ENCODE results near the gene MTHFSD. TPM values are rescaled to one million over a fixed set of nuclear protein-coding genes. Genes with fewer than 3 reads are reported as not detected.

MTHFSD gene
- total RNA-seq, 4 donors from 2014 or later: 22.7 to 40.8 (median 25.4) TPM

DNA sequence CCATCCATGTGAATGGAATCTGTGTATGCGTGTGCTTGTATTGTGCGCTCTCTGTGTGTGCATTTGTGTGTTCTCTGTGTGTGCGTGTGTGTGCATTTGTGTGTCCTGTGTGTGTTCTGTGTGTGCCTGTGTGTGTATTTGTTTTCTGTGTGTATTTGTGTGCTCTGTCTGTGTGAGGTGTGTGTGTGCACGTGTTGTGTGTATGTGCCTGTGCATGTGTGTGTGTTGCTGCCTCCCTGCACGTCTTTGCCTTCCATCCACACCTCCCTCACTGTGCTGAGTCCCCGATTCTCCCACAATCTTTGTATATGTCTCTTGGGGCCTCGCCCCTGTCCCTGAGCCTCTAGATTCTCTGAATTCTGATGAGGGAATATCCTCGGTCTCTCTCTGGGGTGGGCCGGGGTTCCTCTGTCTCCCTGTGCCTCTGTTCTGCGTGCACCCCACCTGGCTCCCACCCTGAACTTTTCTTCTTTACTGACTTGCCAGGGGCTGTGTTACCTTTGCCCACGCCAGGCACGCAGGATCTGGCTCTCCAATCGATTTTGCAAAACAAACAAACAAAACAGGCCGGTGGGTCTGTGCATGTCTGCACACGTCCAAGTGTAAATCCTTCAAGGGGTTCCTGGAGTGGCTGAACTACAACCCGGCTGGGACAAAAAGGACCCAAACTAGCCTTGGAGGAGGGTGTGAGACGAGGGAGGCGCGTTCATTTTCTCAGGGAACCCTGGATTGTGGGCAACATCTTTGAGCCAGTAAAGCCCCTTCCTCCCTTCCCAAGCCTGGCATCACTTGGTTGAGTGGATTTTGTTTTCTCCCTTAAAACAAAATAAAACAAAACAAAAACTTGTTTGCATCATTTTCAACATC lies 52.8 kb downstream of the MTHFSD start:
- no peak for DNase-seq (ENCODE audit: low spot score in 2 of 2)
- no peak for TF ChIP-seq POLR2A (IDR thresholded peaks at IDR 0.05)
- TF ChIP-seq CTCF (IDR thresholded peaks at IDR 0.05): no peak
- TF ChIP-seq EP300 (IDR thresholded peaks at IDR 0.05): no peak
- 7 to 8% methylated on average over 19 of the region's 19 CpGs for WGBS, 2 donors
- Histone ChIP-seq H3K36me3 (no peaks in the 10 kb centered on the region), H3K4me1 (peaks cover 0 to 56% (median 10%) of the 10 kb centered on the region in 4 donors), H3K27ac (no peak overlapping the region), H3K9me3 (no peaks in the 10 kb centered on the region), H3K27me3 (peaks cover 8 to 98% of the 10 kb centered on the region in 2 donors), H3K4me3 (no peak overlapping the region)

- no peaks in the 10 kb centered on the region for H3K9me3 ChIP-seq
- TF ChIP-seq CTCF (IDR thresholded peaks at IDR 0.05) (no peak), POLR2A (IDR thresholded peaks at IDR 0.05) (no peak), EP300 (IDR thresholded peaks at IDR 0.05) (no peak)
- peaks cover 8 to 98% of the 10 kb centered on the region in 2 donors for H3K27me3 ChIP-seq
- peaks cover 0 to 57% (median 11%) of the 10 kb centered on the region in 4 donors for H3K4me1 ChIP-seq
- no peaks in the 10 kb centered on the region for H3K36me3 ChIP-seq
- H3K4me3 ChIP-seq: no peak overlapping the region
- WGBS, 2 donors: 3 to 5% methylated on average over 11 to 13 of the region's 13 CpGs
- DNase-seq (ENCODE audit: low spot score in 2 of 2): no peak
- no peak overlapping the region for H3K27ac ChIP-seq
These were observed 54.1 kb downstream of the MTHFSD start for GRCh38 chr16:86500708-86501510.

GRCh38 chr16:86499889-86500707 lies 54.9 kb downstream of the MTHFSD start:
- 8 to 9% methylated on average over 15 to 16 of the region's 16 CpGs for WGBS, 2 donors
- H3K27me3 ChIP-seq: peaks cover 5 to 100% of the 10 kb centered on the region in 2 donors
- H3K27ac ChIP-seq: no peak overlapping the region
- no peaks in the 10 kb centered on the region for H3K36me3 ChIP-seq
- no peaks in the 10 kb centered on the region for H3K9me3 ChIP-seq
- no peak overlapping the region for H3K4me3 ChIP-seq
- peaks cover 0 to 51% (median 8%) of the 10 kb centered on the region in 4 donors for H3K4me1 ChIP-seq
- no peak for TF ChIP-seq CTCF (IDR thresholded peaks at IDR 0.05)
- TF ChIP-seq EP300 (IDR thresholded peaks at IDR 0.05): no peak
- no peak for TF ChIP-seq POLR2A (IDR thresholded peaks at IDR 0.05)
- no peak for DNase-seq (ENCODE audit: low spot score in 2 of 2)

DNA sequence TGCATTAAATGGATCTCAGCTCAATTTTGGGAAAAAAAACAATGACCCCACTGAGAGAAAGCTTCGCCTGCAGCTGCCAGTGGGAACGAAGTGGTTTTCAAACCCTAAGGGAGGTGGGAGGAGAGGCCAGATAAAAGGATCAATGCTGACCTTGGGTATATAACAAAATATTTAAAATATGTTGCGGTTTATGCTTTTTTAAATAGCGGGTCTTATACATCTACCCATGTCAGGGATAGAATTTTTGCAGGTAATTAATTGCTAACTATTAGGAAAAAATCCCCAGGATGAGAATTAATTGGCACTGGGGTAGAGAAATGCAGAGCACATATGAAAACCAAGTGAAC lies 55.6 kb downstream of the MTHFSD start:
- H3K27ac ChIP-seq: no peak overlapping the region
- H3K4me3 ChIP-seq: no peak overlapping the region
- no peak for DNase-seq (ENCODE audit: low spot score in 2 of 2)
- TF ChIP-seq EP300 (IDR thresholded peaks at IDR 0.05): no peak
- no peak for TF ChIP-seq CTCF (IDR thresholded peaks at IDR 0.05)
- no peak for TF ChIP-seq POLR2A (IDR thresholded peaks at IDR 0.05)
- WGBS, 2 donors: 12 to 15% methylated on average over 4 of the region's 4 CpGs
- H3K9me3 ChIP-seq: no peaks in the 10 kb centered on the region
- H3K4me1 ChIP-seq: peaks cover 0 to 49% (median 8%) of the 10 kb centered on the region in 4 donors
- H3K27me3 ChIP-seq: peaks cover 4 to 100% of the 10 kb centered on the region in 2 donors
- H3K36me3 ChIP-seq: no peaks in the 10 kb centered on the region

All from tibial nerve (tissue), 4 donors.